Right renal pelvis (tissue), 4 donors: ENCODE results near the gene MEFV. TPM values are rescaled to one million over a fixed set of nuclear protein-coding genes. Genes with fewer than 3 reads are reported as not detected.
A peak's percentile ranks its signal among the peaks of the same experiment; 100 is the strongest.

Source experiments
- DNase-seq, 4 donors: peaks; one replicate each; pipeline ENCODE4 v3.0.0-alpha.2; 2013; ENCODE audit warnings: low read depth in 4 of 4, low spot score in 3 of 4, missing footprints in 1 of 4
- polyA plus RNA-seq, 4 donors: library from polyadenylated mRNA; unstranded; fragments of 120-200 nt; gene quantifications; one replicate each; pipeline ENCODE4 v1.2.1, GENCODE V29; 2013; ENCODE audit not compliant: insufficient read length in 4 of 4

MEFV gene
- polyA plus RNA-seq, 4 donors = 0.13 to 0.33 (median 0.24) TPM

GRCh38 chr16:3268294-3268693 lies 11.9 kb upstream of the MEFV start:
- DNase-seq = no peak

GRCh38 chr16:3266873-3267537 lies 10.6 kb upstream of the MEFV start:
- no peak for DNase-seq

DNA sequence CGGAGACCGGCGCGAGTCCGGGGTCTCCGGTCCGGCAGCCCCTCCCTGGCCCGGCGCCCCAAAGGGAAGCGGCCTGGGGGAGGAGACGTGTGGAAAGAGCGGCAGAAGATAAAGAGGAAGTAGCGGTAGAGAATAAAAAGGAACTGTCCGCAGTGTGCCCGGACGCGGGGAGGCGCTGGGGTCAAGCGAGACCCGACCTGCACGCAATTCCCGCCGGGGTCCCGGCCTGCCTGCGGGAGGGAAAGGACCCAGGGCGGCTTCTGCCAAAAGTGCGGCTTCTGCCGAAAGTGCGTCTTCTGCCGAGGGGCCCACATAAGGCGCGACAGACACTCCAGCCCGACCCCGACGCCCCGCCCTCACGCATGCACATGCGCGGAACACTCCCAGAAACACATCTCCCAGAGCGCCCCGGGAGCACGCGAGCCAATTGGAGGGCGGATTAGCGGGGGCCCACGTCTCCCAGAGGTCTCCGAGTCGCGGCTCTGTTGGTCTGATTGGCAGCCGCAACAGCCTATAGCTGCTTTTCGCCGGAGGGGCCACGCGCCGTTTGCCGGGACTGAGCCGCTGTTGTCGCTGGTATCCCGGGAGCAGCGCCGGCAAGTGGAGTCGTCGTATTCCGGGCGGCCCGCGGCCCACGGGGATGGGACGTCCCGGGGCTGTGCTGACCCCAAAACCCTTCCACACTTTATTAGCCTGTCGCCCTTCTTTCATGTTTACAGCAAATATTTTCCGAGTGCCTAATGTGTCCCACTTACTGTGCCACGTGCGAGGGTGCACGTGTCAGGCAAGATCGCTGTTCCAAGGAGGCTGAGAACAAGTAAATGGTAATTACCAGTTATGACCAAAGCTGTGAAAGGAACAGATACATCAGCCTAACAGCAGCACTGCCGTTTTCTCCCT lies 8.0 kb upstream of the MEFV start:
- DNase-seq = peak; percentile 90 to 95 (median 93)

DNA sequence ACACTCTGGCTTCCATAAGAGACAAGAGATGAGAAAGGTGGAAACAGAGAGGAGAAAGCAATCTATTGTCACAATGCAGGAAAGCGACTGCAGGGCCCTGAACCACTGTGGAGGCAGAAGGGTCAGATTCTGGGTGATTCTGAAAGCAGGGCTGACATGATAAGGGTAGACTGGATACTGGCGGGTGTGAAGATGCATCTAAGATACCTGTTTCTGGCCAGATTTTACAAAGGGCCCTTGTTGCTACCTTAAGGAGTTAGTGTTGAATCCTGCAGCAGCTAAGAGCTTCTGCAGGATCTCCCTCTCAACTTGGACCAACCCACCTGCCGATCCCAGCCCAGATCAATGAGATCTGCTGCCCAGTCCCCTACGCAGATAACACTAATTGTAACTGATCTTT lies 6.1 kb upstream of the MEFV start:
- no peak for DNase-seq

GRCh38 chr16:3259836-3260235 lies 3.4 kb upstream of the MEFV start:
- DNase-seq = no peak

- no peak for DNase-seq
Measured at GRCh38 chr16:3256866-3257465, 533 bp upstream of the MEFV start.

DNA sequence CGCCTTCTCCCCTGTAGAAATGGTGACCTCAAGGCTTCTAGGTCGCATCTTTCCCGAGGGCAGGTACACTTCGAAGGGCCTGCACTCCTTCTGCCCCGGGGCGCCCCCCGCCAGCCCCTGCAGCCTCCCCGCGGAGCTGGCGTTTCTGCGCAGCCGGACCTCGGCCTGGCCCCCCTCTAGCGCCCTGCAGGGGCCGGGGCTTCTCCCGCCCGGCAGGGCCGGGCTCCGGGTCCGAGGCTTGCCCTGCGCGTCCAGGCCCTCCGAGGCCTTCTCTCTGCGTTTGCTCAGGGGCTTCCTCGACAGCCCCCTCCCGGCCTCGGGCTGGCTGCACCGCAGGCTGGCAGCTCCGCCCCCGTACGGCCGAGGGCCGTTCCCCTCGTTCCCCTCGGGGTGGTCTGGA lies 2.1 kb downstream of the MEFV start:
- DNase-seq = no peak

DNA sequence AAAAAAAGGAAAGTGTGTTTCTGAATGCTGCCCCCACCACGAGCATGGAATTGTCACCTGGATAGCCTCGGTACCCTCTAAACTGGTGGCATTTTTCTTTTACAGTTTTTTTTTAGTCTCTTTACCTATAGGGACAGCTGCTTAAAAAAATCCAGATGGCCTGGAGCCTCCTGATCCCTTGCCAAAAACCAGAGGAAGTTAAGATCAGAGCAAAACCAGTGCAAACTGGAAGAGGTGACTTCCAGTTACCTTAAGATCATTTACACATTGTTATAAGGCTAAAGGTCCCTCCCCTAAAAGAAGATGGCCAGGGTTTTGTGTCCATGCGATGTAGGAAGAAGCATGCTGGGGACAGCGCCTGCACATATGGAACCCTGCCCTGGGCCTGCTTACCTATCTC lies 3.5 kb downstream of the MEFV start:
- DNase-seq = no peak

- DNase-seq = no peak
Measured at GRCh38 chr16:3249451-3249850, 7.0 kb downstream of the MEFV start.

DNA sequence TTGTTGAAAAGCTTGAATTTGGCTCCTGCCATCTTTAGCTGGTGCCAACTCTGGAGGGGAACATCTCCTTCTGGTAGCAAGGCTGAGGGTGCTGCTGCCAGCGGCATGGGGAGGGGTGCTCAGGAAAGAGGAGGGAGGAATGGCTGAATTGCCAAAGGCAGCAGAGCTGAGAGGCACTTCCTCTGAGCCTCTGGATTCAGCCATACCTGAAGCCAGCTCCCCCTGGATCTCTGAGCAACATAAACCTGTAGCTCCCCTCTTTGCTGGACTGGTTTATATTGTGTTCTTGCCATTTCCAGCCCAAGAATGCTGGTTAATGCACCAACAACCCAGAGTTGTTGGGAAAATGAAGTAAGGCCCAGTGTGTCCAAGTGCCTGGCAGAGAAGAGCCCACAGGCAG lies 7.4 kb downstream of the MEFV start:
- DNase-seq = no peak

DNA sequence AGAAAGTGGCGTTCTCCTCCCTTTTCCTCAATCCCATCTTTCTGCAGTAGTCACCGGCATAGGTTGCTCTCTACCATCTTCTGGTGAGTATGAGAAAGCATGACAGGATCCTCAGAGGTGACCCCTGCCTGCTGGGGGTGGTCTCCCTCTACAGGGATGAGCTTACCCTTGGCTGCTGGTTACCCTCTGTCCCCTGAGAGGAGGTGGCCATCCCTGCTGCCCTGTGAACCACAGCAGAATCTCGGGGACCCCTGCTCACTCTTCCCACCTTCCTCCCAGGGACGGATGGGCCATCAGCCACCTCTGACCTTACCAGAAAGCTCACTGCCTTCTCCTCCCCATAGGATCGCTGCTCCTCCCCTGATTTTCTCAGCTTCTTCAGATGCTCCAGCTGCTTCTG lies 7.8 kb downstream of the MEFV start:
- DNase-seq = no peak

GRCh38 chr16:3246876-3247275 lies 9.6 kb downstream of the MEFV start:
- DNase-seq = no peak

DNA sequence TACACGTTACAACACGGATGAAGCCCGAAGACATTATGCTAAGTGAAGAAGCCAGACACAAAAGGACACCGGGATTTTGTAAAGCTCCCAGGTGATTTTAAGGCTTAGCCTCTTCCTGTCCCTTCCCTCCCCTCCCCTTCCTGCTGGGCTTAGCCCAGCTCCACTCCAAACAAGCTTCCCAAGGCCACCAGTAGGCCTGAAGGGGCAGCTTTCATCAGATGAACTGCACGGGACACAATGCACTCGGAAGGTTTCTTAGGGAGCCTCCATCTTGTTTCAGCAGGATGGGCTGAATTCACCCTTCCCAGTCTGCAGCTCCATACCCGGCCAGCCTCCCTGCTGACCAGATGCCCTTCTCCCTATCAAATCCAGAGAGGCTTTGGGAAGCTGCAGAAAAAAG lies 10.4 kb downstream of the MEFV start:
- no peak for DNase-seq

DNA sequence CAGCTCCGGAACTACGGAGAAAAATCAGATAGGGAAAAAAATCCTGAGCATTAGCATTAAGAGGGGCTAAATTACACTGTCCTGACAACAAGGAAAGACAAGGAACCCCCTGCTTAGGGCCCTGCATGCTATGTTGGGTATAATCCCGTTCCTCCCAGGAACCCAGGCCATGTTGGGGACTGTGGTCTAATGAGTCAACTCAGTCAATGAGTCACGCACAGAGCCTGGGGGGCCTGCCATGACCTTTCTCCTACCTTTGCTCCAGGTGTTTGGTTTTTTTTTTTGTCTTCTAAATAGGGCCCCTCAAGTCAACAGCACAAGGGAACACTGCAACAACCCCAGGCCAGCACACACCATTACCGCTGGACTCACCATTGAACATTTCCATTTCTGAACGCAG lies 12.6 kb downstream of the MEFV start:
- no peak for DNase-seq

GRCh38 chr16:3242709-3243108 lies 13.7 kb downstream of the MEFV start:
- no peak for DNase-seq

DNA sequence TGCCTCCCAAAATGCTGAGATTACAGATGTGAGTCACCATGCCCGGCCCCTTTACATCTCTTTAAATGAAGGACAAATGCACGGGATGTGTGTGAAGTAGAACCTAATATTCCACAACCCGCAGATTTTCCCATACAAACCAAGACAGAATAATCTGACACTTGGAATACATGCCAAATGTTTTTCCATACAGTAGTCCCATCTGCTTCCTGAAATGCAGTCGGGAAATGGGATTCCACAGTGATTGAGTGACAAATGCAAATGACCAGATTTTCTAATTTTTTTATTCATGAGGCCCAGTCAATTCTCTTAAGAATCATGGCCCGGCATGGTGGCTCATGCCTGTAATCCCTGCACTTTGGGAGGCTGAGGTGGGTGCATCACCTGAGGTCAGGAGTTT lies 14.7 kb downstream of the MEFV start:
- no peak for DNase-seq

DNA sequence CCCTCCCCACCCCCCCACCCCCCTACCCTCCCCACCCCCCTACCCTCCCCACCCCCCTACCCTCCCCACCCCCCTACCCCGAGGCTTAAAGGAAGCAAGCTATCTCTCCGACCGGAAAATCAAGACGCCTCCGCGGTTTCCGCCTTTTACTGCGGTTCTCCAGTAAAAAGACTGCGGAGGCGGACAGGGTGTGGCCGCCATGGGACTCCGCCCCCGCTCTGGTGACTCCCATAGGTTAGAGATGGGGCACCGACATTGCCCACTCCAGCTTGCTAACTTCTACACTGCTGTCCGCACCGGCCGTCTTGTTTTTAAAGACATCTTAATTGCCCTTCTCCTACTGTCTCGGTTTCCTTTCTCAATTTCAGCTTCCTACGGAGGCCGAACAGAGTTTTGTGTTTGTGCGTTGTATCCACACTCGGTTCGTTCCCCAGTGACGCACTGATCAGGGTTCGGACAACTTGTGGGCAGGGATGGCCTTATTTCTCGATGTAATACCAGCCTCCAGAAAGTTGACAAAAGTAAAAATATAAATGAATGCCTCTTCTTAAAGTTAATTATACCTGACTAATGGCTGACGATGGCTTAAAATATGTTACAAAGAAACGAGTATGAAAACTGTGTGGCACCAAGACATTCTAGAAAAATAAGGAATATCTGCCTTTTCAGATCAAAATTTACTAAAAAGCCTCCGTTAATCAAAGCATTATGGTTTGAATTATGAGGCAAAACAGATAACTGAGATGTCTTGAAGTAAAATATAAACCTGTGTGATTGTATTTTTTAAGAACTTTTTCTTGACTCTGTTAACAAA lies 20.4 kb downstream of the MEFV start:
- no peak for DNase-seq

- DNase-seq = peak; percentile 89 to 97 (median 92)
Measured at GRCh38 chr16:3234857-3235561, 21.4 kb downstream of the MEFV start, which contains the start of gene ZNF200. TSS of gene ZNF200 (minus strand) at chr16:3235158. CDS start at chr16:3233755, 1,403 bp downstream.

DNA sequence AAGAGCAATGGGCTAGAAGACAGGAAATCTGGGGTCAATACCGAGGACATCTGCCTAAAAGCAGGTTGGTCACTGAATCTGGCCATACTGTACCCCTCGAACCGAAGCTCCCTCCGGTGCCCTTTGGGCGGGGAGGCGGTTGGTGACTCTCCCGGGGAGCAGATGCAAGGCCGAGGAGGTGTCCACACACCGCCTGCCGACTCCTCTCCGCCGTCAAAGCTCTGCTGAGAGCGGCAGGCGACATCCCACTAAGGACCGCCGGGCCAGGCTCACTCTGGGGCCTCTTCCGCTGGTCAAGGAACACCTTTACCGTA lies 21.9 kb downstream of the MEFV start:
- DNase-seq = no peak

DNA sequence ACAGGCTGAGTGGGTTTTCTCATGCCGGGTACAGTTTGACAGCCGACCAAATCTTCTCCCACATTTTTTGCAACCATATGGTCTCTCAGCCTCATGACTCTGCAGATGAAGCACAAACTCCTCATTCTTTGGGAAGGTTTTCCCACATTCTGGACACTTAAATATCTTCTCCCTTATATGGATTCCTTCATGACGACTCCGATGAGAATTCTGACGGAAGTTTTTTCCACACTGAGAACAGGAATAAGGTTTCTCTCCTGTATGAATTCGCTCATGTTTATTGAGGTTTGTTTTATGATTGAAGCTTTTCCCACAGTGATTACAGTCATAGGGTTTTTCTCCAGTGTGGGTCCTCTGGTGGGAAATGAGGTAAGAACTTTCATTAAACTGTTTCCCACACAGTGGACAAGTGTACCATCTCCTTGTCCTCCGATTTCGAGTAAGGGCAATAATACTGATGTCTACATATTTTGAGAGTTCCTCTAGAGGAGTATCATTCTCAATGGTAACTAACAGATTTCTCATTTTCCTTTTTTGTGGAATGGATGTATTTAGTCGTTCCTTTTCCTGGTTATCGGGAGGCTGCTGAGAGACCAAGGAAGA lies 32.4 kb downstream of the MEFV start:
- DNase-seq = no peak
